HepG2 (cell line): ENCODE results near the gene FBXO9. TPM values are rescaled to one million over a fixed set of nuclear protein-coding genes. Genes with fewer than 3 reads are reported as not detected.

Source experiments
- AGO1 ChIP-seq: fragments of 200-400 bp; formaldehyde crosslinking; IDR thresholded peaks from 2 replicates; pipeline ENCODE4 v1.6.1; 2017; ENCODE audit warnings: mild to moderate bottlenecking, low read depth, low read length, moderate library complexity; ENCODE audit not compliant: poor library complexity, severe bottlenecking
- AHR ChIP-seq: IDR thresholded peaks from 2 replicates; pipeline ENCODE4 v1.6.1; 2018; ENCODE audit warnings: missing genetic modification reagents, missing compliant biosample characterization
- ARNTL ChIP-seq: sonication (generic); formaldehyde crosslinking; IDR thresholded peaks from 2 replicates; pipeline ENCODE4 v1.4.0; 2020; ENCODE audit warnings: mild to moderate bottlenecking, missing genetic modification reagents
- ATF1 ChIP-seq: IDR thresholded peaks from 2 replicates; pipeline ENCODE4 v1.6.1; 2016; ENCODE audit warnings: mild to moderate bottlenecking, control low read depth
- DPF2 ChIP-seq: sonication (generic); formaldehyde crosslinking; IDR thresholded peaks from 2 replicates; pipeline ENCODE4 v1.4.0; 2020; ENCODE audit warnings: mild to moderate bottlenecking, low read depth, missing genetic modification reagents, borderline replicate concordance
- HNRNPUL1 ChIP-seq: fragments of 200-400 bp; formaldehyde crosslinking; IDR thresholded peaks from 2 replicates; pipeline ENCODE4 v1.6.1; 2017; ENCODE audit warnings: low read depth, mild to moderate bottlenecking, low read length, moderate library complexity
- HOMEZ ChIP-seq: IDR thresholded peaks from 2 replicates; pipeline ENCODE4 v1.6.1; 2016; ENCODE audit warnings: low read depth
- HOXA3 ChIP-seq: sonication (generic); formaldehyde crosslinking; IDR thresholded peaks from 2 replicates; pipeline ENCODE4 v1.5.0; 2020; ENCODE audit warnings: missing genetic modification reagents
- PATZ1 ChIP-seq: sonication (generic); formaldehyde crosslinking; IDR thresholded peaks from 2 replicates; pipeline ENCODE4 v1.4.0; 2020; ENCODE audit warnings: missing genetic modification reagents
- POGZ ChIP-seq: sonication (generic); formaldehyde crosslinking; IDR thresholded peaks from 2 replicates; pipeline ENCODE4 v1.4.0; 2020; ENCODE audit warnings: mild to moderate bottlenecking, missing genetic modification reagents
- SATB2 ChIP-seq: sonication (generic); formaldehyde crosslinking; IDR thresholded peaks from 2 replicates; pipeline ENCODE4 v1.5.0; 2020; ENCODE audit warnings: missing genetic modification reagents
- TEF ChIP-seq: sonication (generic); formaldehyde crosslinking; IDR thresholded peaks from 2 replicates; pipeline ENCODE4 v1.5.0; 2020; ENCODE audit warnings: missing genetic modification reagents
- ZBTB25 ChIP-seq: IDR thresholded peaks from 2 replicates; pipeline ENCODE4 v1.6.1; 2018; ENCODE audit warnings: missing genetic modification reagents
- ZFP36 ChIP-seq: fragments of 150-350 bp; IDR thresholded peaks from 2 replicates; pipeline ENCODE4 v1.6.1; 2018; ENCODE audit warnings: borderline replicate concordance, low read length, low read depth; ENCODE audit not compliant: partially characterized antibody
- ZIK1 ChIP-seq: sonication (generic); formaldehyde crosslinking; IDR thresholded peaks from 2 replicates; pipeline ENCODE4 v1.5.0; 2020; ENCODE audit warnings: mild to moderate bottlenecking, low read depth, missing genetic modification reagents, borderline replicate concordance
- ZKSCAN8 ChIP-seq: IDR thresholded peaks from 2 replicates; pipeline ENCODE4 v1.6.1; 2016; ENCODE audit warnings: borderline replicate concordance, missing genetic modification reagents, missing compliant biosample characterization
- ZNF569 ChIP-seq: sonication (generic); formaldehyde crosslinking; IDR thresholded peaks from 2 replicates; pipeline ENCODE4 v1.5.0; 2020; ENCODE audit warnings: mild to moderate bottlenecking, missing genetic modification reagents, moderate library complexity, borderline replicate concordance
- ZNF607 ChIP-seq: sonication (generic); formaldehyde crosslinking; IDR thresholded peaks from 2 replicates; pipeline ENCODE4 v1.5.1; 2020; ENCODE audit warnings: missing genetic modification reagents, mild to moderate bottlenecking, borderline replicate concordance
- ZNF614 ChIP-seq: IDR thresholded peaks from 2 replicates; pipeline ENCODE4 v1.6.1; 2018; ENCODE audit warnings: missing biosample characterization, missing genetic modification reagents, inconsistent platforms, borderline replicate concordance
- polyA plus RNA-seq, 8 experiments: library from polyadenylated mRNA; depleted of rRNA in 3 of 8; stranded (reverse) in 7 of 8; unstranded in 1 of 8; fragments of >200 nt; fragmentation: Illumina TruSeq in 4 of 8; extraction: Trizol in 4 of 8; gene quantifications; 2 replicates each; pipeline versions ENCODE4 v1.2.1 to v1.2.3, GENCODE V29; 2011 to 2016; ENCODE audit warnings: low read depth in 4 of 8, missing spikeins in 1 of 8, mixed read lengths in 1 of 8; ENCODE audit not compliant: insufficient read depth in 1 of 8
- total RNA-seq, 5 experiments: library from RNA; depleted of rRNA; stranded (reverse); fragments of >200 nt; fragmentation: Illumina TruSeq; extraction: Trizol; gene quantifications; 2 replicates each; pipeline ENCODE4 v1.2.3, GENCODE V29; 2016; ENCODE audit warnings: low read depth in 1 of 5
- TF ChIP-seq, protein P1 (sequence below): sonication (generic); formaldehyde crosslinking; IDR thresholded peaks from 2 replicates; pipeline ENCODE4 v1.5.0; 2020; ENCODE audit warnings: missing genetic modification reagents
- TF ChIP-seq, protein P2 (sequence below): sonication (generic); formaldehyde crosslinking; IDR thresholded peaks from 2 replicates; pipeline ENCODE4 v1.8.1; 2023; ENCODE audit warnings: mild to moderate bottlenecking, missing genetic modification reagents

Gene FBXO9
- total and polyA plus RNA-seq, 2 of the 13 experiments (the other 11 are each of a cell fraction or from before 2014, with no cell fraction given): 64.3 to 98.4 TPM

DNA sequence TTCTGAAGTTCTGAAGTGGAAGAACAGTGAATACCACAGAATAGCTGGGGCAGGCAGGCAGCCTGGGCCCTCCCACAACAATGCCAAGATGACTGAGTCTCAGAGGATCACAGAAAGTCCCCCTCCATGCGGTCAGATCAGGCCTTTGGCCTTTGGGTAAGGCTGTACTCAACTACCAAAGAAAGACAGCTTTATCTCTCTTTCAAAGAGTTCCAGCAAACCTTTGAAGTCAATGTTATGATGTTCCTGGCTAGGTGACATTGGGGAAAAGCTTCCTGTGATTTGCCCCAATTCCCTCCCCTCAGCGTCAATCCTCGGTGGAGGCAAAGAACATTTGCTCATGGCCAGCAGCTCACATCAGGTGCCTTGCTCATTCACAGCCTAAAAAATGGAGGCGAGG is 10.7 kb upstream of the FBXO9 start (continued):
- TF ChIP-seq, protein P1, sequence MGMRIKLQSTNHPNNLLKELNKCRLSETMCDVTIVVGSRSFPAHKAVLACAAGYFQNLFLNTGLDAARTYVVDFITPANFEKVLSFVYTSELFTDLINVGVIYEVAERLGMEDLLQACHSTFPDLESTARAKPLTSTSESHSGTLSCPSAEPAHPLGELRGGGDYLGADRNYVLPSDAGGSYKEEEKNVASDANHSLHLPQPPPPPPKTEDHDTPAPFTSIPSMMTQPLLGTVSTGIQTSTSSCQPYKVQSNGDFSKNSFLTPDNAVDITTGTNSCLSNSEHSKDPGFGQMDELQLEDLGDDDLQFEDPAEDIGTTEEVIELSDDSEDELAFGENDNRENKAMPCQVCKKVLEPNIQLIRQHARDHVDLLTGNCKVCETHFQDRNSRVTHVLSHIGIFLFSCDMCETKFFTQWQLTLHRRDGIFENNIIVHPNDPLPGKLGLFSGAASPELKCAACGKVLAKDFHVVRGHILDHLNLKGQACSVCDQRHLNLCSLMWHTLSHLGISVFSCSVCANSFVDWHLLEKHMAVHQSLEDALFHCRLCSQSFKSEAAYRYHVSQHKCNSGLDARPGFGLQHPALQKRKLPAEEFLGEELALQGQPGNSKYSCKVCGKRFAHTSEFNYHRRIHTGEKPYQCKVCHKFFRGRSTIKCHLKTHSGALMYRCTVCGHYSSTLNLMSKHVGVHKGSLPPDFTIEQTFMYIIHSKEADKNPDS (CRISPR knock-in tag): no peak
- TF ChIP-seq AHR (CRISPR knock-in tag) (no peak), HOMEZ (CRISPR knock-in tag) (peak; percentile 67; the same call in 1 of the 2 replicates), HNRNPUL1 (no peak), AGO1 (no peak), POGZ (CRISPR knock-in tag) (peak; percentile 76), HOXA3 (peak; percentile 52; the same call in 1 of the 2 replicates), ZBTB25 (0 out of 2 replicates have a peak, but pooled peaks have one; percentile 38), DPF2 (CRISPR knock-in tag) (peak; percentile 57), ZNF569 (CRISPR knock-in tag) (no peak), ZIK1 (CRISPR knock-in tag) (no peak), ZNF607 (no peak), ZFP36 (no peak), ZNF614 (CRISPR knock-in tag) (no peak), ATF1 (CRISPR knock-in tag) (0 out of 2 replicates have a peak, but pooled peaks have one; percentile 43), ARNTL (CRISPR knock-in tag) (no peak), SATB2 (CRISPR knock-in tag) (no peak), TEF (no peak), ZKSCAN8 (peak; percentile 56; the same call in 1 of the 2 replicates), PATZ1 (CRISPR knock-in tag) (peak; percentile 60)
- TF ChIP-seq, protein P2, sequence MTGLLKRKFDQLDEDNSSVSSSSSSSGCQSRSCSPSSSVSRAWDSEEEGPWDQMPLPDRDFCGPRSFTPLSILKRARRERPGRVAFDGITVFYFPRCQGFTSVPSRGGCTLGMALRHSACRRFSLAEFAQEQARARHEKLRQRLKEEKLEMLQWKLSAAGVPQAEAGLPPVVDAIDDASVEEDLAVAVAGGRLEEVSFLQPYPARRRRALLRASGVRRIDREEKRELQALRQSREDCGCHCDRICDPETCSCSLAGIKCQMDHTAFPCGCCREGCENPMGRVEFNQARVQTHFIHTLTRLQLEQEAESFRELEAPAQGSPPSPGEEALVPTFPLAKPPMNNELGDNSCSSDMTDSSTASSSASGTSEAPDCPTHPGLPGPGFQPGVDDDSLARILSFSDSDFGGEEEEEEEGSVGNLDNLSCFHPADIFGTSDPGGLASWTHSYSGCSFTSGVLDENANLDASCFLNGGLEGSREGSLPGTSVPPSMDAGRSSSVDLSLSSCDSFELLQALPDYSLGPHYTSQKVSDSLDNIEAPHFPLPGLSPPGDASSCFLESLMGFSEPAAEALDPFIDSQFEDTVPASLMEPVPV: no peak
